Endothelial cell (in vitro differentiated cells): Measurements from ENCODE around the gene FDXR. TPM values are rescaled to one million over a fixed set of nuclear protein-coding genes. Genes with fewer than 3 reads are reported as not detected.
A peak's percentile ranks its signal among the peaks of the same experiment; 100 is the strongest.

ENCODE experiments used
- DNase-seq: peaks from one replicate; pipeline ENCODE4 v3.0.0; 2021; ENCODE audit warnings: low spot score
- H3K27ac Mint-ChIP-seq: one replicate; pipeline ENCODE4 v1.8.0; 2021; ENCODE audit warnings: mixed read lengths, inconsistent platforms; ENCODE audit not compliant: unreplicated experiment
- H3K27me3 Mint-ChIP-seq: one replicate; pipeline ENCODE4 v1.8.0; 2021; ENCODE audit warnings: mild to moderate bottlenecking, moderate library complexity, mixed read lengths, inconsistent platforms; ENCODE audit not compliant: unreplicated experiment
- H3K36me3 Mint-ChIP-seq: one replicate; pipeline ENCODE4 v1.8.0; 2021; ENCODE audit warnings: mild to moderate bottlenecking, low read depth, mixed read lengths, inconsistent platforms; ENCODE audit not compliant: unreplicated experiment
- H3K4me1 Mint-ChIP-seq: one replicate; pipeline ENCODE4 v1.8.0; 2021; ENCODE audit warnings: mild to moderate bottlenecking, mixed read lengths, inconsistent platforms; ENCODE audit not compliant: unreplicated experiment
- H3K4me3 Mint-ChIP-seq: one replicate; pipeline ENCODE4 v1.8.0; 2021; ENCODE audit warnings: mild to moderate bottlenecking, mixed read lengths, inconsistent platforms; ENCODE audit not compliant: unreplicated experiment
- H3K9me3 Mint-ChIP-seq: one replicate; pipeline ENCODE4 v1.8.0; 2021; ENCODE audit warnings: mixed read lengths, inconsistent platforms; ENCODE audit not compliant: unreplicated experiment
- CTCF ChIP-seq: fragments of 200-600 bp; sonication (generic); IDR thresholded peaks from one replicate; pipeline ENCODE4 v1.5.0; 2021; ENCODE audit warnings: antibody characterized with exemption; ENCODE audit not compliant: unreplicated experiment
- long read RNA-seq: library from polyadenylated mRNA; unstranded; transcript quantifications from one replicate; pipeline ENCODE4 v2.0.0, GENCODE V29; 2020; ENCODE audit not compliant: unreplicated experiment
- total RNA-seq: library from RNA; stranded (reverse); fragmentation: NEBNext Ultra II Directional; extraction: Animal tissue kit (Norgen Biotek cat#: 25700); gene quantifications from one replicate; pipeline ENCODE4 v1.2.1, GENCODE V29; 2021; ENCODE audit not compliant: unreplicated experiment

Gene FDXR
- total RNA-seq, result 22.1 TPM
- long read RNA-seq, transcript FDXR-201 (12 exons, 1,875 nt), result major isoform, 21 of 37 reads
- long read RNA-seq, partial matches to known transcripts, result 1 of 37 reads
- long read RNA-seq, other reads (novel, unspliced or antisense), result 14 of 37 reads

- Mint-ChIP-seq H3K27me3 (peaks cover 27% of the 10 kb centered on the region), H3K4me1 (peaks cover 42% of the 10 kb centered on the region)
- TF ChIP-seq CTCF, result no peak
These were observed at the start of gene FDXR for GRCh38 chr17:74872313-74873036. FDXR (minus strand) TSS chr17:74872994; CDS start chr17:74872944, 50 bp downstream.

GRCh38 chr17:74922172-74922571 lies 49.4 kb upstream of the FDXR start:
- peaks cover 24% of the 10 kb centered on the region for H3K27me3 Mint-ChIP-seq
- H3K27ac Mint-ChIP-seq, result no peak overlapping the region
- H3K36me3 Mint-ChIP-seq, result no peaks in the 10 kb centered on the region
- no peak overlapping the region for H3K4me3 Mint-ChIP-seq
- H3K9me3 Mint-ChIP-seq, result no peaks in the 10 kb centered on the region
- H3K4me1 Mint-ChIP-seq, result no peaks in the 10 kb centered on the region
- TF ChIP-seq CTCF, result no peak
- no peak for DNase-seq

More at GRCh38 chr17:74872313-74873036, at the start of gene FDXR:
- H3K9me3 Mint-ChIP-seq, result no peaks in the 10 kb centered on the region
- H3K27ac Mint-ChIP-seq, result peak within 1 kb of the TSS; percentile 85
- H3K4me3 Mint-ChIP-seq, result peak within 1 kb of the TSS; percentile 95
- H3K36me3 Mint-ChIP-seq, result peaks cover 18% of the 10 kb centered on the region
- no peak for DNase-seq

- peaks cover 24% of the 10 kb centered on the region for H3K27me3 Mint-ChIP-seq
- H3K36me3 Mint-ChIP-seq, result no peaks in the 10 kb centered on the region
- no peak overlapping the region for H3K4me3 Mint-ChIP-seq
- no peaks in the 10 kb centered on the region for H3K4me1 Mint-ChIP-seq
- TF ChIP-seq CTCF, result no peak
- DNase-seq, result no peak
- no peak overlapping the region for H3K27ac Mint-ChIP-seq
- H3K9me3 Mint-ChIP-seq, result no peaks in the 10 kb centered on the region
These were observed 49.0 kb upstream of the FDXR start for GRCh38 chr17:74921769-74922168.

GRCh38 chr17:74921026-74921681 lies 48.4 kb upstream of the FDXR start:
- no peak for TF ChIP-seq CTCF
- H3K27ac Mint-ChIP-seq, result no peak overlapping the region
- no peaks in the 10 kb centered on the region for H3K9me3 Mint-ChIP-seq
- peaks cover 23% of the 10 kb centered on the region for H3K27me3 Mint-ChIP-seq
- no peaks in the 10 kb centered on the region for H3K36me3 Mint-ChIP-seq
- no peaks in the 10 kb centered on the region for H3K4me1 Mint-ChIP-seq
- H3K4me3 Mint-ChIP-seq, result no peak overlapping the region
- DNase-seq, result no peak

- no peak for DNase-seq
- Mint-ChIP-seq H3K9me3 (no peaks in the 10 kb centered on the region), H3K4me3 (no peak overlapping the region), H3K27ac (no peak overlapping the region), H3K4me1 (no peaks in the 10 kb centered on the region), H3K27me3 (peaks cover 18% of the 10 kb centered on the region), H3K36me3 (no peaks in the 10 kb centered on the region)
- TF ChIP-seq CTCF, result no peak
These were observed 47.8 kb upstream of the FDXR start for GRCh38 chr17:74920642-74921025.
